ENCODE measurements around the gene RBCK1.
"Not testable (repeated sequence)": the region's sequence is repeated elsewhere in the genome, so short reads cannot be mapped to it uniquely, and the experiment has no call there.

Gene RBCK1

GRCh38 chr20:376089-376488, 32.0 kb upstream of the RBCK1 start:
- DNase-seq = no peak

GRCh38 chr20:376750-377149, 31.3 kb upstream of the RBCK1 start:
- no peak for DNase-seq

DNA sequence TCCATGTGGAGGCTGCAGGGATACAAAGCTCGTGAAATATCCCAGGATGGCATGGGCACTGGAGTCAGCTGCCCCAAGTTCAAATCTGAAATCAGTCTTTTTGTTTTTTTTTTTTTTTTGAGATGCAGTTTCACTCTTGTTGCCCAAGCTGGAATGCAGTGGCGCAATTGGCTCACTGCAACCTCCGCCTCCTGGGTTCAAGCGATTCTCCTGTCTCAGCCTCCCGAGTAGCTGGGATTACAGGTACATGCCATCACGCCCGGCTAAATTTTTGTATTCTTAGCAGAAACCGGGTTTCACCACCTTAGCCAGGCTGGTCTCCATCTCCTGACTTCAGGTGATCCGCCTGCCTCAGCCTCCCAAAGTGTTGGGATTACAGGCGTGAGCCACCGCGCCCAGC, 30.5 kb upstream of the RBCK1 start:
- DNase-seq = not testable (repeated sequence)

DNA sequence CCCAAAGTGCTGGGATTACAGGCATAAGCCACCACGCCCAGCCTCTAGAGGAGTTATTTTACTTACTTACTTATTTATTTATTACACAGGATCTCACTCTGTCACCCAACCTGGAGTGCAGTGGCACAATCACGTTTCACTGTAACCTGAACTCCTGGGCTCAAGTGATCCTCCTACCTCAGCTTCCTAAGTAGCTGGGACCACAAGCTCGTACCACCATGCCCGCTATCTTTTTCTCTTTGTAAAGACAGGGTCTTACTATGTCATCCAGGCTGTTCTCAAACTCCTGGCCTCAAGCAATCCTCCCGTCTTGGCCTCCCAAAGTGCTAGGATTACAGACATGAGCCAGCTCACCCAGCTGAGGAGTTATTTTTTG, 29.1 kb upstream of the RBCK1 start:
- DNase-seq = no peak

DNA sequence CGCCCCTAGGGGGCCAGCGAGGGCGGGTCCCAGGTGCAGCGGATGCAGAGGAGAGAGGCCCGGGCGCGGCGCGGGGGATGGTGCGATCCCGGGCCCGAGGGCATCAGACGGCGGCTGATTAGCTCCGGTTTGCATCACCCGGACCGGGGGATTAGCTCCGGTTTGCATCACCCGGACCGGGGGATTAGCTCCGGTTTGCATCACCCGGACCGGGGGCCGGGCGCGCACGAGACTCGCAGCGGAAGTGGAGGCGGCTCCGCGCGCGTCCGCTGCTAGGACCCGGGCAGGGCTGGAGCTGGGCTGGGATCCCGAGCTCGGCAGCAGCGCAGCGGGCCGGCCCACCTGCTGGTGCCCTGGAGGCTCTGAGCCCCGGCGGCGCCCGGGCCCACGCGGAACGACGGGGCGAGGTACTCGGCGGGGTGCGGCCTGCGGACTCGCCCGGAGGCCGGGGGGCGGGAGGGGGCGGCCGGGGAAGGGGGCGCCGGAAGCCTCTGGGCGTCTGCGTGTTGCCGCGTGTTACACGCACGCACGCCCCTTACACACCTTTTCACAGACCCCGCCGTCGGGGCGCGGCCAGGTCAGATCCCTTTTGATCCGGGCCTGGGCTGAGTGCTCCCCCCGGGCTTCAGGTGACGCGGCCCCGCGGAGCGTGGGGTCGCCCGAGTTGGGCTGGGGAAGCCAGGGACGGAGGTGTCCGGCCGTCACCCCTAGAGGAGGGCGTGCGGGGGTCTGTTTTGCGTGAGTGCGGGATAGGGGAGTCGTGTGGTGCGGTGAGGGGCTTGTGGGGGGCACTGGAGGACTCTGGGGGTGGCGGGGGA, 27.1 kb upstream of the RBCK1 start:
- peak; percentile 57 for DNase-seq

GRCh38 chr20:381581-382290, 26.4 kb upstream of the RBCK1 start:
- DNase-seq = peak; percentile 46 to 64

DNA sequence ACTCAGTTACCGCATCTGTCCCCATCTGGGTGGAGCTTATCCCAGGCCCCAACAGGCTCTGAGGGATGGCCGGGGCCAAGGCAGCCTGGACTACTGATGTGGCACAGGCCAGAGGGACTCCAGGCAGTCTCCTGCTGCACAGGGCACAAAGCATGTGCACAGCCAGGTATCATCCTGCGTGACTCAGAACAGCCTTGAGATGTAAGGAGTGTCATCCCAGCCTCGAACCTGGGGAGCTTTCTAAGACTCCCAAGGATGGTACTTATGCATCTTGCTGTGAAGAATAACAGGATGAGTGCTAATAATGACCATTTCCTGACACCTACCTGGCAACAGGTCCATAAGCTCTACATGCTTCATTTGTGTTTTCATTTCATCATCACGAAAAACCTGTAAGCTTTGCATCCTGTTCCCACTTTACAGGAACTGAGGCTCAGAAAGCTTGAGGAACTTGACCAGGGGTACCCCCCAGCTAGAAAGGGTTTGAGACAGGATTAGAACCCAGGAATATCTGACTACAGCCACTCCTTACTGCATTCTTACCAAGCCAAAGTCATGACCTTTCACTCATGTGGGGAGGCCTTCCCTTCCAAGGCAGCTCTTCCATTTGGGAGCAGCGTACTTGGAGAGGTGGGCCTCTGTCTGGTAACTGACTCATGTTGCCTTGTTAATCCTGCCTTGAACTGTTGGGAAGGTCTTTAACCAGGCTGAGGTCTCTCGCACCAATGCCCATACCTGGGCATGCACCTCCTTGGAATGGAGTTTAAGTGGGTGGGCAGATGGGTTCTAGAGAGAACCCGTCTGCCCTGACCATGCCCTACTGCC, 25.6 kb upstream of the RBCK1 start:
- DNase-seq = no peak

GRCh38 chr20:383889-384288, 24.2 kb upstream of the RBCK1 start:
- DNase-seq = no peak

DNA sequence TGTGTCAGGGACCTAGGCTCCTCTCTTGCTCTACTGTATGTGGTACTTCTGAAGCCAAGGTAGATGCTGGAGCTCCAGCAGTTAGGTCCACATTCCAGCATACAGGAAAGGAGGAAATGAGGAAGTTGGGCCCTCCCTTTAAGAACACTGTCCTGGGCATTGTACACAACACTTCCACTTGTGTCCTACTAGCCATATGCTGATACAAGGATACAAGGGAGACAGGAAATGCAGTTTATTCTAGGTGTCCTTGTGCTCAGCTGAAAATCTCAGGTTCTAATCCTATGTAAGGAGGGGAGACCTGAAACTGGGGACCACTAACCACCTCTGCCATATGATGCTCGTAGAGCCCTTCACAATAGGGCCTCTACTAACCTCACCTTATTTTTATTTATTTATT, 23.4 kb upstream of the RBCK1 start:
- DNase-seq = no peak

DNA sequence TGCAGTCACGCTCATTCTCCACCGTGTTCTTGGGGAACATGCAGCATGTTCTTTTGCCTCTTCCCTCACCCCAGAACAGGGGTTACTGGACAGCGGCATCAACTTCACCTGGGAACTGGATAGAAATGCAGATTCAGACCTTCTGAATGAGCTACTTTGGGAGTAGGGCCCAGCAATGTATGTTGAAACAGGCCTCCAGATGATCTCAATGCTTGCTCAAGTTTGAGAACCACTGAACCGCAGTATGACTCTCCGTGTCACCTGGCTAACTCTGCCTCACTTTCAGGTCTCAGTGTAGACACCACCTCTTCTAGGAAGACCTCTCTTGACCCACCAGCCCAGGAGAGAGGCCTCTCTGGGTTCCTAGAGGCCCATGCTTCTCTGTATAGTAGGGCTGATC, 22.7 kb upstream of the RBCK1 start:
- DNase-seq = no peak

DNA sequence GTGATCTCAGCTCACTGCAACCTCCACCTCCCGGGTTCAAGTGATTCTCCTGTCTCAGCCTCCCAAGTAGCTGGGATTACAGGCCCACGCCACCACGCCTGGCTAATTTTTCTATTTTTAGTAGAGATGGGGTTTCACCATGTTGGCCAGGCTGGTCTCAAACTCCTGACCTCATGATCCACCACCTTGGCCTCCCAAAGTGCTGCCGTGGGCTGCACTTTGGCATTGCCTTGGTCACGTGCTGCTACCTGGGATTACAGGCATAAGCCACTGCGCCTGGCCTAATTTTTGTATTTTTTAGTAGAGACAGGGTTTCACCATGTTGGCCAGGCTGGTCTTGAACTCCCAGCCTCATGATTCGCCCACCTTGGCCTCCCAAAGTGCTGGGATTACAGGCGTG, 21.5 kb upstream of the RBCK1 start:
- DNase-seq = not testable (repeated sequence)

GRCh38 chr20:387520-387919, 20.6 kb upstream of the RBCK1 start:
- no peak for DNase-seq

- DNase-seq = no peak
Measured at GRCh38 chr20:388034-388994, 19.8 kb upstream of the RBCK1 start.

GRCh38 chr20:389220-389619, 18.9 kb upstream of the RBCK1 start:
- no peak for DNase-seq

- DNase-seq = no peak
Measured at GRCh38 chr20:391041-391711, 16.9 kb upstream of the RBCK1 start.

- not testable (repeated sequence) for DNase-seq
Measured at GRCh38 chr20:393296-393695, 14.8 kb upstream of the RBCK1 start.

- no peak for DNase-seq
Measured at GRCh38 chr20:396252-396618, 11.9 kb upstream of the RBCK1 start.

DNA sequence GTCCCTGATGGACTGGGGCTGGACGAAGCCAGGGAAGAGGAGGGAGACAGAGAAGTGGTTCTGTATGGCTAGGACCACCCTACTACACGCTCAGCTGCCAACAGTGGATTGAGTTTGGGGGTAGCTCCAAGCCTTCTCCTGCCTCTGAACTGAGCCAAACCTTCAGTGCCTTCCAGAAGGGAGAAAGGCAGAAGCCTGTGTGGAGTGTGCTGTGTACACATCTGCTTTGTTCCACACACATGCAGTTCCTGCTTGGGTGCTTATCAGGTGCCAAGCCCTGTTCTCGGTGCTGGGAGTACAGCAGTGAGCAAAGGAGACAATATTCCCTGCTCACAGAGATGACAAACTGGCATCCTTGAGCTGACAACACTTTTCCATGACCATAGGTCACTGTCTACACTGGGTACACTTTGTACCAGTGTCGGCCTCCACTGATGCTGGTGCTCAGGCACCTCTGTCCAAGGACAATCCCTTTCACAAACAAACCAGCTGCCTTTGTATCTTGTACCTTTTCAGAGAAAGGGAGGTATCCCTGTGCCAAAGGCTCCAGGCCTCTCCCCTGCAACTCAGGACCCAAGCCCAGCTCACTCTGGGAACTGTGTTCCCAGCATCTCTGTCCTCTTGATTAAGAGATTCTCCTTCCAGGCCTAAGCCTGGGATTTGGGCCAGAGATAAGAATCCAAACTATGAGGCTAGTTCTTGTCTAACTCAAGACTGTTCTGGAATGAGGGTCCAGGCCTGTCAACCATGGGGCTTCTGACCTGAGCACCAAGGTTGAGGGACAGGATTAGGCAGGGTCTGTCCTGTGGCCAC, 11.3 kb upstream of the RBCK1 start:
- DNase-seq = no peak

- DNase-seq = no peak
Measured at GRCh38 chr20:397432-398237, 10.5 kb upstream of the RBCK1 start.

DNA sequence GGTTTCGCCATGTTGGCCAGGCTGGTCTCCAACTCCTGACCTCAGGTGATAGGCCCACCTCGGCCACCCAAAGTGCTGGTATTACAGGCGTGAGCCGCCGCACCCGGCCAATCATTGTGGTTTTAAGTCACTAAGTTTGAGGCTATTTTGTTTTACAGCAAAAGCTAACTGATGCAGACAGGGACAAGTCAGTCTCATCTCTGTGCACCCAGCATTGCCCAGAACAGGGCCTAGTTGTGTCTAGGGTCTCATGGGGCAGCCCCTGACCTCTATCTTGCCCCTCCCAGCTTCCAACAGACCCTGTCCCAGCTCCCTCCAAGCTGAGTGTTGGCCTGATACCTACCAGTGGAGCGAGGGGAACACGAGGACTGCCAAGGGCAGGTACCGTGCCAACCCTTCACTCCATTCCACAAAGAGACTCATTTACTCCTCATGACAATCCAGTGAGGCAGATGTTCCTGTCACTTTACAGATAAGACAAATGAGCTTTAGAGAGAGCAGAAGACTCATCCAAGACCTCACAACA, 8.9 kb upstream of the RBCK1 start:
- no peak for DNase-seq
